ENCODE measurements around the gene GSX2.
A peak's percentile ranks its signal among the peaks of the same experiment; 100 is the strongest.

GSX2 gene

GRCh38 chr4:54139332-54139731 is 39.4 kb downstream of the GSX2 start:
- Histone ChIP-seq H2AFZ (ENCODE audit: low read depth, low read length) (no peak overlapping the region), H3K36me3 (ENCODE audit: insufficient read depth, low read length) (no peaks in the 10 kb centered on the region), H3K4me3 (ENCODE audit: low read depth in 1 of 2, low read length in 2 of 2) (no peak overlapping the region), H3K79me2 (ENCODE audit: insufficient read depth, low read length) (no peaks in the 10 kb centered on the region), H4K20me1 (ENCODE audit: insufficient read depth, low read length) (no peaks in the 10 kb centered on the region), H3K9me3 (ENCODE audit: insufficient read depth, low read length, severe bottlenecking) (no peaks in the 10 kb centered on the region), H3K27me3 (ENCODE audit: insufficient read depth, low read length, poor library complexity) (no peaks in the 10 kb centered on the region), H3K4me2 (ENCODE audit: insufficient read depth, low read length) (no peak overlapping the region), H3K9ac (ENCODE audit: low read depth, low read length) (no peak overlapping the region), H3K4me1 (ENCODE audit: insufficient read depth, low read length) (no peaks in the 10 kb centered on the region), H3K27ac (ENCODE audit: low read length) (no peak overlapping the region)
- ATAC-seq (ENCODE audit: insufficient read depth, low read depth) (no peak), DNase-seq (no peak)
- TF ChIP-seq CTCF (IDR thresholded peaks at IDR 0.05; ENCODE audit: borderline replicate concordance, extremely low read depth, low read length, poor library complexity, severe bottlenecking) = no peak
- no peak for TF ChIP-seq EZH2 (IDR thresholded peaks at IDR 0.05; ENCODE audit: borderline replicate concordance, low read depth, low read length, severe bottlenecking)

GRCh38 chr4:54140287-54140686 is 40.3 kb downstream of the GSX2 start:
- Histone ChIP-seq H3K4me1 (ENCODE audit: insufficient read depth, low read length) (peaks cover 9% of the 10 kb centered on the region; the same call in 1 of the 2 replicates), H2AFZ (ENCODE audit: low read depth, low read length) (no peak overlapping the region), H3K9ac (ENCODE audit: low read depth, low read length) (no peak overlapping the region), H3K27me3 (ENCODE audit: insufficient read depth, low read length, poor library complexity) (no peaks in the 10 kb centered on the region), H3K4me3 (ENCODE audit: low read depth in 1 of 2, low read length in 2 of 2) (no peak overlapping the region), H3K79me2 (ENCODE audit: insufficient read depth, low read length) (no peaks in the 10 kb centered on the region), H3K36me3 (ENCODE audit: insufficient read depth, low read length) (no peaks in the 10 kb centered on the region), H3K9me3 (ENCODE audit: insufficient read depth, low read length, severe bottlenecking) (no peaks in the 10 kb centered on the region), H3K4me2 (ENCODE audit: insufficient read depth, low read length) (no peak overlapping the region), H3K27ac (ENCODE audit: low read length) (no peak overlapping the region), H4K20me1 (ENCODE audit: insufficient read depth, low read length) (no peaks in the 10 kb centered on the region)
- ATAC-seq (ENCODE audit: insufficient read depth, low read depth) = no peak
- no peak for DNase-seq
- TF ChIP-seq EZH2 (IDR thresholded peaks at IDR 0.05; ENCODE audit: borderline replicate concordance, low read depth, low read length, severe bottlenecking) = no peak
- no peak for TF ChIP-seq CTCF (IDR thresholded peaks at IDR 0.05; ENCODE audit: borderline replicate concordance, extremely low read depth, low read length, poor library complexity, severe bottlenecking)

- Histone ChIP-seq H3K4me2 (ENCODE audit: insufficient read depth, low read length) (no peak overlapping the region), H3K36me3 (ENCODE audit: insufficient read depth, low read length) (no peaks in the 10 kb centered on the region), H3K27ac (ENCODE audit: low read length) (no peak overlapping the region), H3K4me3 (ENCODE audit: low read depth in 1 of 2, low read length in 2 of 2) (no peak overlapping the region), H3K9me3 (ENCODE audit: insufficient read depth, low read length, severe bottlenecking) (no peaks in the 10 kb centered on the region), H4K20me1 (ENCODE audit: insufficient read depth, low read length) (no peaks in the 10 kb centered on the region), H3K27me3 (ENCODE audit: insufficient read depth, low read length, poor library complexity) (no peaks in the 10 kb centered on the region), H2AFZ (ENCODE audit: low read depth, low read length) (no peak overlapping the region), H3K4me1 (ENCODE audit: insufficient read depth, low read length) (peaks cover 10% of the 10 kb centered on the region; the same call in 1 of the 2 replicates), H3K79me2 (ENCODE audit: insufficient read depth, low read length) (no peaks in the 10 kb centered on the region), H3K9ac (ENCODE audit: low read depth, low read length) (no peak overlapping the region)
- TF ChIP-seq CTCF (IDR thresholded peaks at IDR 0.05; ENCODE audit: borderline replicate concordance, extremely low read depth, low read length, poor library complexity, severe bottlenecking) (no peak), EZH2 (IDR thresholded peaks at IDR 0.05; ENCODE audit: borderline replicate concordance, low read depth, low read length, severe bottlenecking) (no peak)
- DNase-seq = peak; percentile 18
- ATAC-seq (ENCODE audit: insufficient read depth, low read depth) = peak; percentile 64
Measured at GRCh38 chr4:54144199-54144598, 44.2 kb downstream of the GSX2 start.

Measured in DND-41 (cell line).